AG10803 (cell line): ENCODE data around the gene ARL5A.
A peak's percentile ranks its signal among the peaks of the same experiment; 100 is the strongest.

ENCODE experiments used
- DNase-seq: peaks from one replicate; pipeline ENCODE4 v3.0.0; 2010; ENCODE audit warnings: low read depth
- H3K4me3 ChIP-seq: 2 replicates; pipeline ENCODE4 v1.5.1; 2011; ENCODE audit warnings: mild to moderate bottlenecking, low read length, control low read depth
- TF ChIP-seq, protein P1 (sequence below): conservative IDR thresholded peaks from 2 replicates; pipeline ENCODE4 v1.5.1; 2011; ENCODE audit warnings: mild to moderate bottlenecking, low read length, control low read depth, inconsistent platforms

ARL5A gene

GRCh38 chr2:151841047-151841424, 12.8 kb upstream of the ARL5A start:
- TF ChIP-seq, protein P1, sequence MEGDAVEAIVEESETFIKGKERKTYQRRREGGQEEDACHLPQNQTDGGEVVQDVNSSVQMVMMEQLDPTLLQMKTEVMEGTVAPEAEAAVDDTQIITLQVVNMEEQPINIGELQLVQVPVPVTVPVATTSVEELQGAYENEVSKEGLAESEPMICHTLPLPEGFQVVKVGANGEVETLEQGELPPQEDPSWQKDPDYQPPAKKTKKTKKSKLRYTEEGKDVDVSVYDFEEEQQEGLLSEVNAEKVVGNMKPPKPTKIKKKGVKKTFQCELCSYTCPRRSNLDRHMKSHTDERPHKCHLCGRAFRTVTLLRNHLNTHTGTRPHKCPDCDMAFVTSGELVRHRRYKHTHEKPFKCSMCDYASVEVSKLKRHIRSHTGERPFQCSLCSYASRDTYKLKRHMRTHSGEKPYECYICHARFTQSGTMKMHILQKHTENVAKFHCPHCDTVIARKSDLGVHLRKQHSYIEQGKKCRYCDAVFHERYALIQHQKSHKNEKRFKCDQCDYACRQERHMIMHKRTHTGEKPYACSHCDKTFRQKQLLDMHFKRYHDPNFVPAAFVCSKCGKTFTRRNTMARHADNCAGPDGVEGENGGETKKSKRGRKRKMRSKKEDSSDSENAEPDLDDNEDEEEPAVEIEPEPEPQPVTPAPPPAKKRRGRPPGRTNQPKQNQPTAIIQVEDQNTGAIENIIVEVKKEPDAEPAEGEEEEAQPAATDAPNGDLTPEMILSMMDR, result no peak
- DNase-seq, result no peak

GRCh38 chr2:151840216-151841046, 12.2 kb upstream of the ARL5A start:
- no peak overlapping the region for H3K4me3 ChIP-seq
- DNase-seq, result no peak
- TF ChIP-seq, protein P1, result no peak

More at GRCh38 chr2:151841047-151841424, 12.8 kb upstream of the ARL5A start:
- H3K4me3 ChIP-seq, result no peak overlapping the region

- no peak overlapping the region for H3K4me3 ChIP-seq
- no peak for DNase-seq
- TF ChIP-seq, protein P1, result no peak
Measured at GRCh38 chr2:151837926-151838325, 9.7 kb upstream of the ARL5A start.

- TF ChIP-seq, protein P1, result no peak
- no peak for DNase-seq
- no peak overlapping the region for H3K4me3 ChIP-seq
Measured at GRCh38 chr2:151833984-151834383, 5.8 kb upstream of the ARL5A start.

GRCh38 chr2:151830961-151831360, 2.7 kb upstream of the ARL5A start:
- no peak for DNase-seq
- H3K4me3 ChIP-seq, result no peak overlapping the region
- TF ChIP-seq, protein P1, result no peak

DNA sequence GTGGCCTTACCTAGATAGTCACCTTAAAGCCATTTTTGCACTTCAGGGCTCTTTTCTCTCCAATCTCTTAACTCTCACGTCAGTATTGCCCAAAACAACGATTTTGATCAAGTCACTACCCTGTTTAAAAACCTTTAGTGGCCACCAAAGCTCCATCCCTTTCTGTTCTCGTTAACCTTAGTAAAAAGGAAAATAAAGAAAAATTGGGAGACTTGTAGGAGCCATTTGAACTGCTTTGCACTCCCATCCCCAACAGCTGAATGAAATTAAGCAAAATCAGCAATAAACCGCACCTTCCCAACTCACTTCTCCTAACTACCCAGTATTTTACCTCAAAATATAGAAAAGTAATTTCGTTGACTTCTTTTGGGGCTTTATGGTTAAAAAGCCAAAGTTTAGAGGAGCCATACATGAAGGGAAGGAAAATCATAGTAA, 686 bp upstream of the ARL5A start:
- no peak for DNase-seq
- TF ChIP-seq, protein P1, result no peak
- peak overlapping the region; percentile 93 for H3K4me3 ChIP-seq

- H3K4me3 ChIP-seq, result peak overlapping the region; percentile 93
- DNase-seq, result peak; percentile 21
- TF ChIP-seq, protein P1, result no peak
Measured at GRCh38 chr2:151827564-151828142, 568 bp downstream of the ARL5A start.
